ENCODE measurements around the gene PIK3AP1. TPM values are rescaled to one million over a fixed set of nuclear protein-coding genes. Genes with fewer than 3 reads are reported as not detected.
"Not testable (repeated sequence)": the region's sequence is repeated elsewhere in the genome, so short reads cannot be mapped to it uniquely, and the experiment has no call there.

Gene PIK3AP1
- polyA plus RNA-seq, 3 donors from 2014 or later: 87.4 to 186 (median 98.3) TPM

DNA sequence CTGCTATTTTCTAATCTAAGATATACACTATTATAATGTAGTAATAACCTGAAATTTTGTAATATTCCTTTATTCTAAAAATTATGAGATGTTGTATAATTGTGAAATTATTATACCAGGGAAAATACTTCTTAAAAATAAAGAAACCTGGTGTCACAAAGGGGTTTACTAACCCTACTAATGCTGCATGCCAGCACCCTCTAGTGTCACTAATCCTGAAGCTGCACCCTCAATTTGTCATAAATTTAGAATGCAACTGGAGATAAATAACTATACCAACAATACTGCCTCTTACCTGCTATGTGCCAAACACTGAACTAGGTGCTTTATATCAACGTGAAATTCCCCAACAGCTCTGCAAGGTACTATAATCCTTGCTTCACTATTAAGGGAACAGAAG is 164.3 kb downstream of the PIK3AP1 start:
- DNase-seq: no peak

DNA sequence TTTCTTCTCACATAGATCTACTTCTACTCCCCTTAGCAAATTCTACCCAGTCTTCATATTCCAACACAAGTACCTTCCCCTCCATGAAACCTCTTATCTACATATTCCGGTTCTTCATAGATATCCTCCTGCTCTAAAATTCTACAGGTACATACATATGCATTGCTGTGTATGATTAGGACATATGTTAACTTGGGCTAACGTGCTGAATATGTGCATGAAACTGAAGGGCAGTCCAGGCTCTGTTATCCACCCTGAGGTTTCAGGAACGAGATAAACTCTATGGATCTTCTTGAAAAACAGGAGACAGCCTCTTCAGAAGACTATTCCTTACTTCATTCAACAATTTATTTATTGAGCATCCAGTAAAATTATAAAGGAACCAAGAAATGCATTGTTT is 165.0 kb downstream of the PIK3AP1 start:
- Mint-ChIP-seq H3K36me3 (peaks cover 0 to 17% (median 5%) of the 10 kb centered on the region in 3 donors), H3K27ac (no peak overlapping the region), H3K4me3 (no peak overlapping the region), H3K9me3 (no peaks in the 10 kb centered on the region), H3K4me1 (no peaks in the 10 kb centered on the region), H3K27me3 (ENCODE audit: low read depth in 3 of 3) (peaks cover 0 to 2% (median 0%) of the 10 kb centered on the region in 3 donors)
- no peak for DNase-seq

More for the DNA sequence above, 164.3 kb downstream of the PIK3AP1 start:
- peaks cover 0 to 2% (median 0%) of the 10 kb centered on the region in 3 donors for H3K27me3 Mint-ChIP-seq (ENCODE audit: low read depth in 3 of 3)
- no peaks in the 10 kb centered on the region for H3K4me1 Mint-ChIP-seq
- no peaks in the 10 kb centered on the region for H3K9me3 Mint-ChIP-seq
- H3K36me3 Mint-ChIP-seq: peaks cover 0 to 21% (median 8%) of the 10 kb centered on the region in 3 donors
- H3K4me3 Mint-ChIP-seq: no peak overlapping the region
- no peak overlapping the region for H3K27ac Mint-ChIP-seq

DNA sequence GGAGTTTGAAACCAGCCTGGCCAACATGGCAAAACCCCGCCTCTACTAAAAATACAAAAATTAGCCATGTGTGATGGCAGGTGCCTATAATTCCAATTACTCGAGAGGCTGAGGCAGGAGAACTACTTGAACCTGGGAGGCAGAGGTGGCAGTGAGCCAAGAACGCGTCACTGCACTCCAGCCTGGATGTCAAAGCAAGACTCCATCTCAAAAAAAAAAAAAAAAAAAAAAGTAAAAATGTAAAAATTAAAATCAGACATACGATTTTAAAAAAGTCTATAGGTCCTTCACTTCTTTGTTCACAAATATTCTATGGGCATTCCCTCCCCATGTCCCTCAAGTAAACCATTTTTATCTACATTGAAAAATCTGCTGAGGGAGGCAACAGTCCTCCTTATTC is 171.7 kb downstream of the PIK3AP1 start:
- H3K4me3 Mint-ChIP-seq: no peak overlapping the region
- peaks cover 0 to 21% of the 10 kb centered on the region in 2 donors for H3K4me1 Mint-ChIP-seq
- H3K27me3 Mint-ChIP-seq (ENCODE audit: low read depth in 3 of 3): no peaks in the 10 kb centered on the region
- peaks cover 10 to 29% (median 27%) of the 10 kb centered on the region in 3 donors for H3K36me3 Mint-ChIP-seq
- no peaks in the 10 kb centered on the region for H3K9me3 Mint-ChIP-seq
- H3K27ac Mint-ChIP-seq: peak overlapping the region in 2 of 6 donors; percentile 63 to 70
- DNase-seq: no peak

DNA sequence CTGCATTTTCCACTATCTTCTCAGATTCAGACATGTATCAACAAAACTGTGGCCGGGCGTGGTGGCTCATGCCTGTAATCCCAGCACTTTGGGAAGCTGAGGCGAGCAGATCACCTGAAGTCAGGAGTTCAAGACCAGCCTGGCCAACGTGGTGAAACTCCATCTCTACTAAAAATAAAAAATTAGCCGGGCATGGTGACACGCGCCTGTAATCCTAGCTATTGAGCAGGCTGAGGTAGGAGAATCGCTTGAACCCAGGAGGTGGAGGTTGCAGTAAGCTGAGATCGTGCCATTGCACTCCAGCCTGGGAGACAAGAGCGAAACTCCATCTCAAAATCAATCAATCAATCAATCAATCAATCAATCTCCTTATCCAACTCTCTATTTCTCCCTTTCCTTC is 174.8 kb downstream of the PIK3AP1 start:
- DNase-seq; H3K4me3 Mint-ChIP-seq; H3K9me3 Mint-ChIP-seq; H3K27ac Mint-ChIP-seq; H3K27me3 Mint-ChIP-seq (ENCODE audit: low read depth in 3 of 3): not testable (repeated sequence)
- Mint-ChIP-seq H3K4me1 (peaks cover 7 to 31% of the 10 kb centered on the region in 2 donors), H3K36me3 (peaks cover 15 to 37% (median 30%) of the 10 kb centered on the region in 3 donors)

Other genes starting within 250 kb of the PIK3AP1 start
- gene TLL2, start 206.6 kb downstream of the PIK3AP1 start, polyA plus RNA-seq: not detected
- 10 to 100 TPM; 66.9 to 90.9 (median 87.2) TPM for gene TM9SF3, start 133.5 kb downstream of the PIK3AP1 start, polyA plus RNA-seq
- gene LCOR, start 111.8 kb upstream of the PIK3AP1 start, polyA plus RNA-seq: 10 to 100 TPM; 14.1 to 35.1 (median 27.0) TPM

Data from immature natural killer cell (primary cell).